Measurements from ENCODE around the gene ERBB4.

Gene ERBB4

GRCh38 chr2:211367293-211367692 lies 1171.3 kb downstream of the ERBB4 start:
- no peak for DNase-seq

GRCh38 chr2:211364911-211365310 lies 1173.7 kb downstream of the ERBB4 start:
- no peak for DNase-seq

GRCh38 chr2:211361383-211361782 lies 1177.2 kb downstream of the ERBB4 start:
- no peak for DNase-seq

GRCh38 chr2:211359347-211359746 lies 1179.3 kb downstream of the ERBB4 start:
- no peak for DNase-seq

- no peak for DNase-seq
Observed at GRCh38 chr2:211358504-211358903, 1180.1 kb downstream of the ERBB4 start.

- DNase-seq: no peak
Observed at GRCh38 chr2:211354481-211354880, 1184.1 kb downstream of the ERBB4 start.

- no peak for DNase-seq
Observed at GRCh38 chr2:211351987-211352386, 1186.6 kb downstream of the ERBB4 start.

- DNase-seq: no peak
Observed at GRCh38 chr2:211349031-211349430, 1189.6 kb downstream of the ERBB4 start.

- DNase-seq: no peak
Observed at GRCh38 chr2:211347328-211347727, 1191.3 kb downstream of the ERBB4 start.

- DNase-seq: no peak
Observed at GRCh38 chr2:211344289-211344688, 1194.3 kb downstream of the ERBB4 start.

GRCh38 chr2:211333377-211333776 lies 1205.2 kb downstream of the ERBB4 start:
- no peak for DNase-seq

GRCh38 chr2:211331736-211332135 lies 1206.9 kb downstream of the ERBB4 start:
- no peak for DNase-seq

GRCh38 chr2:211329882-211330281 lies 1208.7 kb downstream of the ERBB4 start:
- DNase-seq: no peak

GRCh38 chr2:211329421-211329820 lies 1209.2 kb downstream of the ERBB4 start:
- no peak for DNase-seq

GRCh38 chr2:211328126-211328525 lies 1210.5 kb downstream of the ERBB4 start:
- no peak for DNase-seq
